PC-3 (cell line): ENCODE data around the gene COL8A1. TPM values are rescaled to one million over a fixed set of nuclear protein-coding genes. Genes with fewer than 3 reads are reported as not detected.

Source experiments
- ATAC-seq: fragments of 200-7000 bp; cut with Tn5 transposase; 2 replicates; pipeline ENCODE4 v1.9.1; 2020; ENCODE audit warnings: mild to moderate bottlenecking, moderate library complexity
- BruUV-seq: library from RNA; stranded (reverse); fragments of 400-500 nt; replicated peaks from 2 replicates; lab custom pipeline; 2021; lab: Mats Ljungman, UMichigan
- CTCF ChIA-PET: fragments of 300-600 bp; sonication (Branson Sonifier 250); formaldehyde crosslinking; loops from one replicate; lab custom pipeline; 2022; ENCODE audit warnings: antibody characterized with exemption; lab: Charles Lee
- POLR2A ChIA-PET: fragments of 300-600 bp; sonication (Branson Sonifier 250); formaldehyde crosslinking; loops from one replicate; lab custom pipeline; 2022; ENCODE audit warnings: antibody characterized with exemption; ENCODE audit not compliant: unreplicated experiment; lab: Charles Lee
- DNase-seq: peaks from one replicate; pipeline ENCODE4 v3.0.0-alpha.2; 2015
- H2AFZ ChIP-seq: fragments of 300-600 bp; sonication (generic); 2 replicates; pipeline ENCODE4 v1.6.0; 2016; ENCODE audit warnings: antibody characterized with exemption, low read length
- H3F3A ChIP-seq: fragments of 300-600 bp; sonication (generic); one replicate; pipeline ENCODE4 v1.6.0; 2017; ENCODE audit warnings: antibody characterized with exemption, low read length, control low read depth, mild to moderate bottlenecking; ENCODE audit not compliant: unreplicated experiment
- H3K27ac ChIP-seq: fragments of 300-600 bp; sonication (generic); 2 replicates; pipeline ENCODE4 v1.5.1; 2016; ENCODE audit warnings: mild to moderate bottlenecking, low read length
- H3K27me3 ChIP-seq: fragments of 300-600 bp; sonication (generic); 2 replicates; pipeline ENCODE4 v1.6.1; 2016; ENCODE audit warnings: low read length, mixed read lengths
- H3K36me3 ChIP-seq: fragments of 300-600 bp; sonication (generic); 2 replicates; pipeline ENCODE4 v1.6.1; 2016; ENCODE audit warnings: low read depth, mixed run types, low read length, mixed read lengths
- H3K4me1 ChIP-seq: fragments of 300-600 bp; sonication (generic); 2 replicates; pipeline ENCODE4 v1.5.1; 2016; ENCODE audit warnings: low read length; ENCODE audit not compliant: insufficient read depth
- H3K4me2 ChIP-seq: fragments of 300-600 bp; sonication (generic); 2 replicates; pipeline ENCODE4 v1.6.0; 2016; ENCODE audit warnings: low read length
- H3K4me3 ChIP-seq: fragments of 300-600 bp; sonication (generic); 2 replicates; pipeline ENCODE4 v1.5.1; 2016; ENCODE audit warnings: mild to moderate bottlenecking, low read length, mixed read lengths
- H3K79me2 ChIP-seq: fragments of 300-600 bp; sonication (generic); 2 replicates; pipeline ENCODE4 v1.6.1; 2017; ENCODE audit warnings: low read length, mixed read lengths
- H3K9ac ChIP-seq: fragments of 300-600 bp; sonication (generic); 2 replicates; pipeline ENCODE4 v1.6.0; 2016; ENCODE audit warnings: mild to moderate bottlenecking, low read length
- H3K9me2 ChIP-seq: fragments of 300-600 bp; sonication (generic); replicated peaks from 2 replicates; pipeline ENCODE4 v1.6.1; 2016; ENCODE audit warnings: mixed run types, low read length, mixed read lengths
- H3K9me3 ChIP-seq: fragments of 300-600 bp; sonication (generic); 2 replicates; pipeline ENCODE4 v1.6.1; 2016; ENCODE audit warnings: low read length, mixed read lengths
- H4K20me1 ChIP-seq: fragments of 300-600 bp; sonication (generic); 2 replicates; pipeline ENCODE4 v1.6.1; 2016; ENCODE audit warnings: low read length, mixed read lengths
- EZH2 ChIP-seq: fragments of 300-600 bp; sonication (generic); IDR thresholded peaks from one replicate; pipeline ENCODE4 v1.6.1; 2017; ENCODE audit warnings: antibody characterized with exemption, mild to moderate bottlenecking, low read length; ENCODE audit not compliant: unreplicated experiment
- EZH2phosphoT487 ChIP-seq: fragments of 300-600 bp; sonication (generic); IDR thresholded peaks from 2 replicates; pipeline ENCODE4 v1.6.1; 2018; ENCODE audit warnings: mild to moderate bottlenecking, antibody characterized with exemption, low read length, borderline replicate concordance
- intact Hi-C: fragments of 100-400 bp; cut with micrococcal nuclease; formaldehyde crosslinking; loops from 2 replicates; pipeline ENCODE4 v1.9.0; 2023
- total RNA-seq: library from RNA; depleted of rRNA; stranded (reverse); fragments of >200 nt; gene quantifications from 2 replicates; pipeline ENCODE4 v1.2.3, GENCODE V29; 2014; rRNA removed
- TF ChIP-seq, protein P1 (sequence below): fragments of 300-600 bp; sonication (generic); conservative IDR thresholded peaks from 2 replicates; pipeline ENCODE4 v1.5.1; 2017; ENCODE audit warnings: antibody characterized with exemption, low read depth, mild to moderate bottlenecking, low read length

COL8A1 gene
- total RNA-seq, 1 experiment from 2014 or later: 2.4 TPM

DNA sequence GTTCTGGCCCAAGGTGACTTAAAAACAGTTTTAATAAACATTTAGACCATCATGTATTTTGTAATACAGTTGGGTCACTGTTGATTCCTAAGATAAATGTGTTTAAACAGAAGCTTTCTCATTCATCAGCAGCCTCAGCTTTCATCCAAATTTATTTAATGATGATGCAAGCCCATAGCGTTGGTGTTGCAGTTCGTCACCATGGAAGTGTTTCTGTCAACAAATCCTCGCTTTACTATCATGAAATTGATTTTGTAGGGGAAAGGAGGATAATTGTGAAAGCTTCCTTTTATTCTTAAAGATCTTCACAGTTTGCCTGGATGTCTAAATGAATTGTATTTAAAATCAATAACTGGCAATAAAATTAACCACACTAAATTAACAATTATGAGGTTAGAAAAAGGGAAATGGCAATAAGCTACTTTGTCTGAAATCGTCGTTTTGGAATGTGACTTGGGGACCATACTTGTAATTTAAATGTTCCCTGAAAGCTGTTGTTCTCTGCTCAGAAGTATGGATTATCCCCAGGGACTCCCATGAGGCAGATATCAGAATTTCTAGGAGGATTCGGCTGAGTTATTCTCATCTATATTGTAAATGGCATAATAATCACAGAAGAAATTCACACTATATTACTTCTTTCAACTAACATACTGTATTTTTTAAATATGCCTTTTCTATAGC lies 208.2 kb downstream of the COL8A1 start:
- CTCF ChIA-PET: interaction anchor here (0.6 kb wide), 1 partner anchor 339 kb away, joined by 10 read pairs; no protein-coding TSS in a partner anchor
- peak; percentile 22 for DNase-seq
- H3F3A ChIP-seq: no peaks in the 10 kb centered on the region
- no peak for TF ChIP-seq EZH2
- no peak for TF ChIP-seq EZH2phosphoT487
- TF ChIP-seq, protein P1, sequence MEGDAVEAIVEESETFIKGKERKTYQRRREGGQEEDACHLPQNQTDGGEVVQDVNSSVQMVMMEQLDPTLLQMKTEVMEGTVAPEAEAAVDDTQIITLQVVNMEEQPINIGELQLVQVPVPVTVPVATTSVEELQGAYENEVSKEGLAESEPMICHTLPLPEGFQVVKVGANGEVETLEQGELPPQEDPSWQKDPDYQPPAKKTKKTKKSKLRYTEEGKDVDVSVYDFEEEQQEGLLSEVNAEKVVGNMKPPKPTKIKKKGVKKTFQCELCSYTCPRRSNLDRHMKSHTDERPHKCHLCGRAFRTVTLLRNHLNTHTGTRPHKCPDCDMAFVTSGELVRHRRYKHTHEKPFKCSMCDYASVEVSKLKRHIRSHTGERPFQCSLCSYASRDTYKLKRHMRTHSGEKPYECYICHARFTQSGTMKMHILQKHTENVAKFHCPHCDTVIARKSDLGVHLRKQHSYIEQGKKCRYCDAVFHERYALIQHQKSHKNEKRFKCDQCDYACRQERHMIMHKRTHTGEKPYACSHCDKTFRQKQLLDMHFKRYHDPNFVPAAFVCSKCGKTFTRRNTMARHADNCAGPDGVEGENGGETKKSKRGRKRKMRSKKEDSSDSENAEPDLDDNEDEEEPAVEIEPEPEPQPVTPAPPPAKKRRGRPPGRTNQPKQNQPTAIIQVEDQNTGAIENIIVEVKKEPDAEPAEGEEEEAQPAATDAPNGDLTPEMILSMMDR: no peak
- H3K79me2 ChIP-seq: peaks cover 81% of the 10 kb centered on the region
- no peaks in the 10 kb centered on the region for H3K9me3 ChIP-seq
- peaks cover 25% of the 10 kb centered on the region for H3K4me1 ChIP-seq
- POLR2A ChIA-PET: interaction anchor here (0.6 to 0.7 kb wide), 2 partner anchors 13 to 23 kb away, joined by 3 read pairs; no protein-coding TSS in a partner anchor
- no peaks in the 10 kb centered on the region for H3K9me2 ChIP-seq
- H3K9ac ChIP-seq: no peak overlapping the region
- ATAC-seq: no peak
- H3K36me3 ChIP-seq: no peaks in the 10 kb centered on the region
- H2AFZ ChIP-seq: no peak overlapping the region
- H4K20me1 ChIP-seq: no peaks in the 10 kb centered on the region
- H3K4me2 ChIP-seq: no peak overlapping the region
- no peak overlapping the region for H3K27ac ChIP-seq
- no peaks in the 10 kb centered on the region for H3K27me3 ChIP-seq
- H3K4me3 ChIP-seq: no peak overlapping the region
- no TSS peak for BruUV-seq
- intact Hi-C loops: no loop called here

DNA sequence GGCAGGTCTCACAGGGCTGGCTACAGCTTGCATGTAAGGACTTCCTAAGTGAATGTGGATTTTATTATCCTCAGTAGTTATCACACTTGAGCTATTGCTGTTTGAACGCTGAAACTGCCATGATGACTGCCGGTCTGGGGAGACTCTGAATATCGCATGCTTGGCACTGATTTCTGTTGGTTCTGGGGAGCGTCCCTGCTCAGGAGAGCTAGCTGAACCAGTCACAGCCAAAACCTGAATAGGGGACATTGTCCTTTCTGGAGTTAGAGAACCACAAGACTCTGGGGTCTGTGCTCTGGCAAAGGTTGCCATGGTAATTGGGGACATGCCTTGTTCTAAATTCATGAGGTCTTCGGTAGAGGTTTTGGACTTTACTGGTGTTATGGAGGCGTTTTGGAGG lies 210.0 kb downstream of the COL8A1 start:
- ChIA-PET POLR2A (no interaction called here), CTCF (no interaction called here)
- Histone ChIP-seq H3K9ac (no peak overlapping the region), H3K9me3 (no peaks in the 10 kb centered on the region), H3K4me2 (no peak overlapping the region), H3K36me3 (no peaks in the 10 kb centered on the region), H3K27me3 (no peaks in the 10 kb centered on the region), H3K4me1 (peaks cover 15% of the 10 kb centered on the region), H3K79me2 (peaks cover 96% of the 10 kb centered on the region), H3K4me3 (no peak overlapping the region), H3K9me2 (no peaks in the 10 kb centered on the region), H3F3A (no peaks in the 10 kb centered on the region), H4K20me1 (no peaks in the 10 kb centered on the region), H2AFZ (no peak overlapping the region), H3K27ac (no peak overlapping the region)
- ATAC-seq: no peak
- DNase-seq: no peak
- no TSS peak for BruUV-seq
- no peak for TF ChIP-seq EZH2phosphoT487
- intact Hi-C loops: no loop called here

Other genes with a start within 250 kb of the COL8A1 start
- 51.7 and 63.1 TPM in 2 replicates for gene CMSS1, start 179.3 kb downstream of the COL8A1 start, total RNA-seq